NCI-H774 (cell line): ENCODE measurements around the gene NAT9.

Experiments used
- DNase-seq: peaks from one replicate; lab custom pipeline; 2025; lab: John Stamatoyannopoulos, UW

Gene NAT9

GRCh38 chr17:74779948-74780400 is 3.8 kb upstream of the NAT9 start:
- DNase-seq = no peak

GRCh38 chr17:74779501-74779900 is 3.4 kb upstream of the NAT9 start:
- DNase-seq = no peak

GRCh38 chr17:74778960-74779359 is 2.8 kb upstream of the NAT9 start:
- no peak for DNase-seq

GRCh38 chr17:74777901-74778515 is 1.9 kb upstream of the NAT9 start:
- no peak for DNase-seq

- DNase-seq = no peak
Measured at GRCh38 chr17:74776990-74777389, 845 bp upstream of the NAT9 start.

GRCh38 chr17:74775409-74776043 is 619 bp downstream of the NAT9 start:
- no peak for DNase-seq

GRCh38 chr17:74773871-74774286 is 2.3 kb downstream of the NAT9 start:
- no peak for DNase-seq

- DNase-seq = no peak
Measured at GRCh38 chr17:74773414-74773813, 2.7 kb downstream of the NAT9 start.

GRCh38 chr17:74772053-74772452 is 4.1 kb downstream of the NAT9 start:
- no peak for DNase-seq

- DNase-seq = no peak
Measured at GRCh38 chr17:74771319-74771914, 4.7 kb downstream of the NAT9 start.

- no peak for DNase-seq
Measured at GRCh38 chr17:74770498-74771318, 5.4 kb downstream of the NAT9 start.

GRCh38 chr17:74769856-74770497 is 6.2 kb downstream of the NAT9 start:
- no peak for DNase-seq

- no peak for DNase-seq
Measured at GRCh38 chr17:74769266-74769855, 6.8 kb downstream of the NAT9 start.

GRCh38 chr17:74768763-74769114 is 7.4 kb downstream of the NAT9 start:
- no peak for DNase-seq

GRCh38 chr17:74768069-74768762 is 7.9 kb downstream of the NAT9 start:
- no peak for DNase-seq

- no peak for DNase-seq
Measured at GRCh38 chr17:74767111-74767516, 9.0 kb downstream of the NAT9 start.

- DNase-seq = no peak
Measured at GRCh38 chr17:74766413-74766812, 9.7 kb downstream of the NAT9 start.

- no peak for DNase-seq
Measured at GRCh38 chr17:74764751-74765286, 11.3 kb downstream of the NAT9 start.

- DNase-seq = no peak
Measured at GRCh38 chr17:74763565-74764387, 12.4 kb downstream of the NAT9 start.

GRCh38 chr17:74761931-74762330 is 14.2 kb downstream of the NAT9 start:
- DNase-seq = no peak
